Subcutaneous abdominal adipose tissue (tissue), 5 donors: ENCODE measurements around the gene TTLL11.

Experiments
- H3K27ac ChIP-seq: one replicate; pipeline ENCODE4 v1.7.0; 2013; ENCODE audit warnings: low read depth, mild to moderate bottlenecking, inconsistent platforms, low read length, moderate library complexity
- H3K27me3 ChIP-seq, 5 donors: one replicate each; pipeline ENCODE4 v1.7.0; 2013; ENCODE audit warnings: low read length in 5 of 5, inconsistent platforms in 1 of 5; ENCODE audit not compliant: control insufficient read depth in 5 of 5, insufficient read depth in 4 of 5
- H3K36me3 ChIP-seq, 5 donors: one replicate each; pipeline ENCODE4 v1.7.0; 2013; ENCODE audit warnings: low read length in 5 of 5; ENCODE audit not compliant: control insufficient read depth in 5 of 5, insufficient read depth in 5 of 5
- H3K4me1 ChIP-seq, 5 donors: one replicate each; pipeline ENCODE4 v1.7.0; 2013; ENCODE audit warnings: low read length in 5 of 5, mild to moderate bottlenecking in 3 of 5, moderate library complexity in 1 of 5; ENCODE audit not compliant: control insufficient read depth in 5 of 5, insufficient read depth in 5 of 5
- H3K4me3 ChIP-seq, 5 donors: one replicate each; pipeline ENCODE4 v1.7.0; 2013; ENCODE audit warnings: low read length in 5 of 5, low read depth in 1 of 5
- H3K9ac ChIP-seq, 5 donors: one replicate each; pipeline ENCODE4 v1.7.0; 2013; ENCODE audit warnings: low read length in 5 of 5, mild to moderate bottlenecking in 4 of 5, moderate library complexity in 3 of 5
- H3K9me3 ChIP-seq, 5 donors: one replicate each; pipeline ENCODE4 v1.7.0; 2013; ENCODE audit warnings: low read length in 5 of 5; ENCODE audit not compliant: control insufficient read depth in 5 of 5
- donor health status: healthy.
- donor health status: healthy.
- donor health status: healthy.
- donor health status: healthy.
- donor health status: healthy.

Gene TTLL11

DNA sequence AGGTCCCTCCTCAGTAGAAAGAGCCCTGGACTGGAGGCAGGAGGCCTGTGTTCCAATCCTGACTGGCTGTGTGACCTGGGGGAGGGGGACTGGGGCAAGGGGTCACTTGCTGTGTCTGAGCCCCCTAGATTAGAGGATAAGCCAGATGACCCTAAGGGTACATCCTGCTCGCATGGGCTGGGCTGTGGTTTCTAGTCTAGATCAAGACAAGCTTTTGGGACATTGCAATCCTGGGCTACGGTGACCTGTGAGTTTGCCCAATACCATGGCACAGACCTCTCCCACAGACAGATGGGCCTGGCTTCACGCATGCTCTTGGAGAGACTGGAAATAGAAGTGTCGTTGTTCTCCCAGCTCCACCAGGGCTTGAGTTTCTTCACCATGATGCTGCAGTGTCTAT lies 39.4 kb upstream of the TTLL11 start:
- peaks cover 0 to 55% (median 12%) of the 10 kb centered on the region in 5 donors for H3K4me1 ChIP-seq
- H3K9ac ChIP-seq, result no peak overlapping the region
- no peaks in the 10 kb centered on the region for H3K9me3 ChIP-seq
- H3K27me3 ChIP-seq, result peaks cover 6 to 20% (median 9%) of the 10 kb centered on the region in 5 donors
- no peak overlapping the region for H3K4me3 ChIP-seq
- H3K36me3 ChIP-seq, result no peaks in the 10 kb centered on the region
- H3K27ac ChIP-seq, result no peak overlapping the region

DNA sequence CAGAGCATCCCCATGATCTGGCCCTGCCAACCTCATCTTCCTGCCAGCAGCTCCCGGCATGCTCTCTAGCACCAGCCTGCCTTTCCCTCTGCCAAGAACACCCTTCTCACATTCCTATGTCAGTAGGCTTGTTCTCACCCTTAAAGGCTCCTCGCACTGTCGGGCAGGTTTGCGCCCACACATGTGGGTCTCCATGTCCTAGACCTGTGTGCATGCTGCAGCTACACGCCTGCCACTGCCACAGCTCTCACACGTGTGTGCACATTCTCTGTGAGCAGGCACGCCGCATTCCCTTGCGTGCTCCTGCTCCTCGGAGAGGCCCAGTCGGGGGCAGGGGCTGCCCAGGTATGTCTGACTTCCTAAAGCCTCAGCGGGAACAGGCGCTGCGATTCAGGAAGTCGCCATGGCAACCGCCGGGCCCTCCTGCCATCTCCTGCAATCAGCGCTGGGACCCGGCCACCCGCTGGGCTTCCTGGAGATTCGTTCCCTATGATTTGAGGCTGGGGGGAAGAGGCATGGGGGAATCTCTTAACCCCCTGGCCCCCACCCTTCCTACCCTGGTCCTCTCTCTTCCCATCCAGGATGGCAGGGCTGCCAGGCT lies 38.4 kb upstream of the TTLL11 start:
- H3K27ac ChIP-seq, result no peak overlapping the region
- peaks cover 10 to 27% (median 17%) of the 10 kb centered on the region in 5 donors for H3K27me3 ChIP-seq
- H3K4me1 ChIP-seq, result peaks cover 0 to 63% (median 18%) of the 10 kb centered on the region in 5 donors
- no peaks in the 10 kb centered on the region for H3K36me3 ChIP-seq
- H3K9ac ChIP-seq, result no peak overlapping the region
- no peaks in the 10 kb centered on the region for H3K9me3 ChIP-seq
- H3K4me3 ChIP-seq, result no peak overlapping the region

DNA sequence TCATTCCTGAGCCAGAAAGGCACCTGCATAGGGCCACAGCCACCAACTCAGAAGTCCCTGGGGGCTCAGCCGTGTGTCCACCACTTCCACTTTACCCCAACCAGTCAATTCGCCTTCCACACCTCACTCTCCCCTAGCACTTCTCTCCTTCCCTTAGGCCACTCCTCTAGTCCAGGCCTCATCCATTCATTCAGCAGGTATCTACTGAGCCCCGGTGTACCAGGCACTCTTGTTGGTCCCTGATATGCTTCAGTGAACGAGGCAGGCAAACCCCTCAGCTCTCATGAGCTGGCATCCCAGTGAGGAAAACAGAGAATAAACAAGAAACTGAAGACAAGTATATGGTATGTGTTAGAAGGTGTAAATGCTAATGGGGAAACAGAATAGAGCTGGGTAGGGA lies 37.7 kb upstream of the TTLL11 start:
- Histone ChIP-seq H3K4me3 (no peak overlapping the region), H3K27ac (no peak overlapping the region), H3K27me3 (peaks cover 16 to 33% (median 24%) of the 10 kb centered on the region in 5 donors), H3K9ac (no peak overlapping the region), H3K36me3 (no peaks in the 10 kb centered on the region), H3K4me1 (peaks cover 0 to 69% (median 24%) of the 10 kb centered on the region in 5 donors), H3K9me3 (no peaks in the 10 kb centered on the region)

DNA sequence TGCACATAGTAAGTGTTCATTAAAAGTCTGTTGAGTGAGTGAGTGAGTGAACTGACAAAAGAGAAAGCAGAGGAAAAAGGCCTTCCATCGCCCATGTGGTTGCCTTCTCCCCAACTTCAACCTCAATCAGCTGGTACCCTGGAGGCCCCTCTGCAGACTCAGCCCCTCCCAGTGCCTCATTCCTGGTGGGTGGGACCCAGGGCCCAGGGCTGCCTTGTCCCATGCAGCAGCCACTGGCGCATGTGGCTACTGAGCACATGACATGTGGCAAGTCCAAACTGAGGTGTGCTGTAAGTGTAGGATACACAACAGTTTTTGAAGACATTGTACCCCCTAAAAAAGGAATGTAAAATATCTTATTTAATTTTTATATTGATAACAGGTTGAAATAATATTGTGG lies 36.9 kb upstream of the TTLL11 start:
- Histone ChIP-seq H3K4me3 (no peak overlapping the region), H3K9me3 (no peaks in the 10 kb centered on the region), H3K9ac (no peak overlapping the region), H3K27ac (no peak overlapping the region), H3K27me3 (peaks cover 20 to 39% (median 29%) of the 10 kb centered on the region in 5 donors), H3K36me3 (no peaks in the 10 kb centered on the region), H3K4me1 (peaks cover 0 to 74% (median 29%) of the 10 kb centered on the region in 5 donors)

DNA sequence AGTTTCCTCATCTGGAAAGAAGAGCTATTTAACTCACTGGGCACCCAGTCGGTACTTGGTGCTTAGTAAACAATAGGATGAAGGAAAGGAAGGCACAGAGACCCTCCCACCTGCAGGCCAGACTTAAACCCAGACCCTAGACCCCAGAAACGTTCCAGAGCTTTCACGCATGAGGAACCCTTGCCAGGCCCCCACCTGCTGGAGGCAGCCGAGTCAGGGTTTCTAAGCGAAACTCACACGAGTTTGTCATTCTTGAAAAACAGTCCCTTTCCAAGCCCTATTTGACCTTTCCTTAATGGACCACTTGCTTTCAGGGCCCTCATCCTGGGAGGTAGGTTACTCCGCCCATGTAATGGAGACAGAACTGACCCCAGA lies 35.8 kb upstream of the TTLL11 start:
- no peaks in the 10 kb centered on the region for H3K36me3 ChIP-seq
- no peak overlapping the region for H3K27ac ChIP-seq
- peaks cover 20 to 39% (median 29%) of the 10 kb centered on the region in 5 donors for H3K27me3 ChIP-seq
- H3K9ac ChIP-seq, result no peak overlapping the region
- H3K9me3 ChIP-seq, result no peaks in the 10 kb centered on the region
- no peak overlapping the region for H3K4me3 ChIP-seq
- H3K4me1 ChIP-seq, result peaks cover 0 to 64% (median 25%) of the 10 kb centered on the region in 5 donors

DNA sequence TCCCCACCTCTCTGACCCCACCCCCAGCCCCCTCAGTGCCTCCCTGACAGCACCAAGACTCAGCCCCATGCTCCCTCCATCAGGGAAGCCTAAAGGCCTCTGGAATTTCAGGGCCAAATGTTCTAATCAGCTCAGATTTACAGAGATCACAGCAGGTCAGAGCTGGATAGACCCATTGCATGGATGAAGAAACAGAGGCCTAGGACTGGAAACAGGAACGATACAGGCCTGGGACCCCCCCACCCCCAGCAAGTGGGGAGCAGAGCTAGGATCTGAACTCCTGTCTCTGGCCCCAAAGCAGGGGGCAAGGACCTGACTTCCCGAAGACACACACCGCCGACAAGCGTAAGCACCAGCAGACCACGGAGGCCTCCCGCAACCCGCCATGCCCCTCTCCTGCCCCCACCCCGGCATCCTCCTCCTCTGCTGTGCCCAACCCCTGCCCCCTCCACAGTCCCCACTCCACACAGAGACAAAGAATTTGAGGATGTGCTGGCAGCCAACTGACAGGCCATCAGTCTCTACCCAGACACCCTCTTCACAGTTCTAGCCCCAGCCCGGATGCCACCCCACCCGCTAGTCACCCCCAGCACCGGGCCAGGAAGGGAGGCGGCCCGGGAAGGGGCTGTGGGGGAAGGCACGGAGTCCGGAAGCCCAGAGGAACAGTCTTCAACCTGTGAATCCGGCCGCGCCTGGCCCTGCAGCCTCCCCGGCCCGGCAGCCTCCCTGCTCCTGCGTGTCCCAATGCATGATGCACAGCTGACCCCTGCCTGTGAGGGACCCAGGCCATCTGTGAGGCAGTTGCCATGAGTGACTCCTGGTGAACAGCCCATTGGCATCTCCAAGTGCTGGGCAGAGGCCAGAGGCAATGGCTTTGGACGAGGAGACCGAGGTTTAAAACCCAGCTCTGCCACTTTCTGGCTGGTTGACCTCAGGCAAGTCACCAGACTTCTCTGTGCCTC lies 35.2 kb upstream of the TTLL11 start:
- Histone ChIP-seq H3K4me1 (peaks cover 0 to 58% (median 25%) of the 10 kb centered on the region in 5 donors), H3K36me3 (no peaks in the 10 kb centered on the region), H3K4me3 (no peak overlapping the region), H3K9me3 (no peaks in the 10 kb centered on the region), H3K27ac (no peak overlapping the region), H3K27me3 (peaks cover 20 to 37% (median 29%) of the 10 kb centered on the region in 5 donors), H3K9ac (no peak overlapping the region)

DNA sequence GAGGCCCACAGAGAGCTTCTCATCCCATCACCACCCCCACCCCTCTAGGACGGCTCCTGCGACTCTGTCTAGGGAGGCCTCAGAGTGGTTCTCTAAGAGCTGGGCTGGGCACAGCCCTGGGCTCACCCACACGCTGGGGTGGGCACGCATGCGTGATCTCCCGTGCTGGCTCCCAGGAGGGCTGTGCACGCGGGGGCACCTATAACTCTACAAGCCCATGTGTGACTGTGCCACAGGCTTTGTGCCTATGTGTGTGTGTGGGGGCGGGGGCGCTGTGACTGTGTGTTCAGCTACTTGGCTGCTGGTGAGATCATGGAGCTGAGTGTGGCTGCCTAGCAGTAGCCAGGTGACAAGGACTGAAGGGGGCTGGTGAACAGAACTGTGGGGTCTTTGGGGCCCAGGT lies 34.3 kb upstream of the TTLL11 start:
- Histone ChIP-seq H3K36me3 (no peaks in the 10 kb centered on the region), H3K27ac (no peak overlapping the region), H3K4me1 (peaks cover 0 to 49% (median 25%) of the 10 kb centered on the region in 5 donors), H3K9ac (no peak overlapping the region), H3K27me3 (peaks cover 20 to 37% (median 34%) of the 10 kb centered on the region in 5 donors), H3K4me3 (no peak overlapping the region), H3K9me3 (no peaks in the 10 kb centered on the region)

DNA sequence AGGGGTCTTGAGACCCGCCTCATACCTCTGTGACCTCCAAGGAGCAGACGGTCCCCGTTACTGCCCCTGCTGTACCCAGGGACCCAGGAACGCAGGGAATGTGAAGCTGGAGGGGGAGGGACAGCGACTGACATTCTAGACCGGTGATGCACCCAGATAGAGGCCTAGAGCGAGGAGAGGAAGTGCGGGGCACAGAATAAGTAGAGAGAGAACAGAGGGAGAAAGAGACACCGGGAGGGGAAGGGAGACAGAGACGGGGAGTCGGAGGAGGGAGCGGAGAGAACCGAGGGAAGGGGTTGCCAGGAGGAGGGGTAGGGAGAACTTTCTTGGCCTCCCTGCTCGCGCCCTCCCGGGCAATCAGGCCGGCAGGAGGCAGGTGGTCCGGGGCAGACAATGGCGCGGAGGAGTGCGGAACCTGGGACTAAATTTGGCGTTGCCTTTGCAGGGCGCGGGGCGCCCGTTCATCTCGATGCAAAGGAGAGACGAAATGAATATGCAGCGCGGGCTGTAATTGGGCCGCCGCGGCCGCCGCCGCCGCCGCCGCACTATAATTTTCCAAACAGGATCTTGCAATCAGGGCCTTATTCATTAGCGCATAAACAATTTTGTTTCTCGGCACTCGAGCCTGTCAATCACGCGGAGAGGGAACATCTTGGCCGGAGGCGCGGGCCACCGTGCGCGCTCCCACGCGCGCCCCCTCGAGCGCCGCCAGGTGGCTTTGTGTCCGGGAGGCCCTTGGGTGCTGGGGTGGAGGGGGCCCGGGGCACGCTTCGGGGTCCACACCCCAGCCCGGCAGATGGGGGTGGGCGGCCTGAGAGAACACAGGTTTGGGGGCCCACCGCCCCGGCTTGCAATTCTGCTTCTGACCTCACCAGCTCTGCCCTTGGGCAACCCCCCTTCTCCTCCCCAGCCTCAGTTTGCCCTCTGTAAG lies 33.5 kb upstream of the TTLL11 start:
- H3K4me3 ChIP-seq, result peak overlapping the region in 2 of 5 donors; percentile 7 to 14
- peak overlapping the region in 1 of 5 donors; percentile 19 for H3K9ac ChIP-seq
- H3K4me1 ChIP-seq, result peaks cover 0 to 41% (median 22%) of the 10 kb centered on the region in 5 donors
- no peaks in the 10 kb centered on the region for H3K9me3 ChIP-seq
- H3K36me3 ChIP-seq, result no peaks in the 10 kb centered on the region
- H3K27ac ChIP-seq, result no peak overlapping the region
- H3K27me3 ChIP-seq, result peaks cover 20 to 34% (median 31%) of the 10 kb centered on the region in 5 donors

DNA sequence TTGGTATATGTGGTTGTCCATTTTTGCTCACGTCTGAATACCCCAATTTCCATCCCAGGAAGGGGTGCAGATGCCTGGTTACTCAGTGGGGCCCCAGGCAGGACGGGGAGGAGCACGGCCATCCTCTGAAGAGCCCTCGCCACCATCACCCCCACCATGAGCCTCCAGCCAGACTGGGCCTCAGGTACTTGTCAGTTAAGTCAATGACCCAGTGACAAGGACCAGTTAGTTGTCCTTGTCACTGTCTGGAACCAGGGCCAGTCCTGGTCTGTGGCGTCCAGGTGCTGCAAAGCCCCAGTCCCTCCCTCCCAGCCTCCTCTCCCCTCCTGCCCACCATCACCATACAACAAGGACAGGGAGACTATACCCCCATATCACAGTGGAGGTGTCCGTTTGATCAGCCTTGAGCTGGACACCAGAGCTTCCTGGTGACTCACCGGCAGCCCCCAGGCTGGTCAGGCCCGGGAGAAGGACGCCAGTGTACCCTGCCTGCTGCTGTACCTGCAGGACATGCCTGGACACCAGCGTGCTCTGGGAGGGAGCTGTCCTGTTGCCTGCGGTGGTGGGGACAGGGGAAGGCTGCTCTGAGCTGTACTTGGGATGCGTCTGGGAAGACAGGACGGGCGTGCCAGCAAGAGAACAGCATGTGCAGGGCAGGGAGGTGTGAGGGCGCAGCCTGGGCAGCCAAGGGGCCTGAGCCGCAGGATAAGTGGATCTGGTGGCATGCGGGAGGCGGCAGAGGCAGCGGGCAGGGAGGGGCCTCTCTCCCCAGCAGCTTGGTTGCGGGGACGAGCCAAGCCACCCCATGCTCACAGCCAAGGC lies 32.6 kb upstream of the TTLL11 start:
- Histone ChIP-seq H3K27ac (no peak overlapping the region), H3K9me3 (no peaks in the 10 kb centered on the region), H3K36me3 (no peaks in the 10 kb centered on the region), H3K9ac (no peak overlapping the region), H3K4me3 (peak overlapping the region in 1 of 5 donors; percentile 7), H3K4me1 (peaks cover 0 to 35% (median 18%) of the 10 kb centered on the region in 5 donors), H3K27me3 (peaks cover 15 to 29% (median 25%) of the 10 kb centered on the region in 5 donors)
